DND-41 (cell line): ENCODE results near the gene PIK3AP1.

Experiments used
- ATAC-seq: fragments of 200-7000 bp; cut with Tn5 transposase; 3 replicates; pipeline ENCODE4 v1.9.1; 2021; ENCODE audit warnings: low read depth; ENCODE audit not compliant: insufficient read depth
- DNase-seq: peaks from one replicate; pipeline ENCODE4 v3.0.0-alpha.2; 2020
- H2AFZ ChIP-seq: 2 replicates; pipeline ENCODE4 v1.6.0; 2012; ENCODE audit warnings: low read depth, low read length
- H3K27ac ChIP-seq: 2 replicates; pipeline ENCODE4 v1.5.1; 2012; ENCODE audit warnings: low read length, inconsistent platforms
- H3K27me3 ChIP-seq: fragments of 200-600 bp; sonication (generic); 2 replicates; pipeline ENCODE4 v1.6.0; 2012; ENCODE audit warnings: low read length, mild to moderate bottlenecking, inconsistent platforms; ENCODE audit not compliant: insufficient read depth, poor library complexity
- H3K36me3 ChIP-seq: 2 replicates; pipeline ENCODE4 v1.5.1; 2012; ENCODE audit warnings: low read length, inconsistent platforms; ENCODE audit not compliant: insufficient read depth
- H3K4me1 ChIP-seq: 2 replicates; pipeline ENCODE4 v1.5.1; 2012; ENCODE audit warnings: mild to moderate bottlenecking, low read length; ENCODE audit not compliant: insufficient read depth
- H3K4me2 ChIP-seq: 2 replicates; pipeline ENCODE4 v1.6.0; 2012; ENCODE audit warnings: mild to moderate bottlenecking, moderate library complexity, low read length, inconsistent platforms; ENCODE audit not compliant: insufficient read depth
- H3K4me3 ChIP-seq, 2 experiments: fragments of 200-600 bp in 1 of 2; shearing (Covaris generic) in 1 of 2; 2 replicates each; pipeline ENCODE4 v1.5.1; 2012 to 2016; ENCODE audit warnings: inconsistent platforms in 2 of 2, low read length in 2 of 2, mild to moderate bottlenecking in 2 of 2, low read depth in 1 of 2, moderate library complexity in 1 of 2
- H3K79me2 ChIP-seq: 2 replicates; pipeline ENCODE4 v1.6.0; 2012; ENCODE audit warnings: low read length, inconsistent platforms; ENCODE audit not compliant: insufficient read depth
- H3K9ac ChIP-seq: 2 replicates; pipeline ENCODE4 v1.6.0; 2012; ENCODE audit warnings: low read depth, mild to moderate bottlenecking, inconsistent platforms, low read length, moderate library complexity
- H3K9me3 ChIP-seq: 2 replicates; pipeline ENCODE4 v1.5.1; 2012; ENCODE audit warnings: low read length, moderate library complexity, mild to moderate bottlenecking, inconsistent platforms; ENCODE audit not compliant: insufficient read depth, severe bottlenecking
- H4K20me1 ChIP-seq: 2 replicates; pipeline ENCODE4 v1.6.0; 2012; ENCODE audit warnings: low read length; ENCODE audit not compliant: insufficient read depth
- EZH2 ChIP-seq: IDR thresholded peaks from 3 replicates; pipeline ENCODE4 v1.6.1; 2012; ENCODE audit warnings: borderline replicate concordance, low read depth, mild to moderate bottlenecking, moderate library complexity, low read length, inconsistent platforms; ENCODE audit not compliant: severe bottlenecking
- TF ChIP-seq, protein P1 (sequence below): IDR thresholded peaks from 2 replicates; pipeline ENCODE4 v1.5.1; 2012; ENCODE audit warnings: borderline replicate concordance, low read length, moderate library complexity, mild to moderate bottlenecking; ENCODE audit not compliant: poor library complexity, severe bottlenecking; ENCODE audit errors: extremely low read depth

PIK3AP1 gene

GRCh38 chr10:96705134-96705533 lies 15.2 kb downstream of the PIK3AP1 start:
- Histone ChIP-seq H4K20me1 (no peaks in the 10 kb centered on the region), H3K27me3 (no peaks in the 10 kb centered on the region), H3K27ac (no peak overlapping the region), H3K9me3 (no peaks in the 10 kb centered on the region), H3K36me3 (no peaks in the 10 kb centered on the region), H3K4me2 (no peak overlapping the region), H2AFZ (no peak overlapping the region), H3K9ac (no peak overlapping the region), H3K79me2 (no peaks in the 10 kb centered on the region), H3K4me3 (no peak overlapping the region), H3K4me1 (no peaks in the 10 kb centered on the region)
- DNase-seq (no peak), ATAC-seq (no peak)
- TF ChIP-seq, protein P1, sequence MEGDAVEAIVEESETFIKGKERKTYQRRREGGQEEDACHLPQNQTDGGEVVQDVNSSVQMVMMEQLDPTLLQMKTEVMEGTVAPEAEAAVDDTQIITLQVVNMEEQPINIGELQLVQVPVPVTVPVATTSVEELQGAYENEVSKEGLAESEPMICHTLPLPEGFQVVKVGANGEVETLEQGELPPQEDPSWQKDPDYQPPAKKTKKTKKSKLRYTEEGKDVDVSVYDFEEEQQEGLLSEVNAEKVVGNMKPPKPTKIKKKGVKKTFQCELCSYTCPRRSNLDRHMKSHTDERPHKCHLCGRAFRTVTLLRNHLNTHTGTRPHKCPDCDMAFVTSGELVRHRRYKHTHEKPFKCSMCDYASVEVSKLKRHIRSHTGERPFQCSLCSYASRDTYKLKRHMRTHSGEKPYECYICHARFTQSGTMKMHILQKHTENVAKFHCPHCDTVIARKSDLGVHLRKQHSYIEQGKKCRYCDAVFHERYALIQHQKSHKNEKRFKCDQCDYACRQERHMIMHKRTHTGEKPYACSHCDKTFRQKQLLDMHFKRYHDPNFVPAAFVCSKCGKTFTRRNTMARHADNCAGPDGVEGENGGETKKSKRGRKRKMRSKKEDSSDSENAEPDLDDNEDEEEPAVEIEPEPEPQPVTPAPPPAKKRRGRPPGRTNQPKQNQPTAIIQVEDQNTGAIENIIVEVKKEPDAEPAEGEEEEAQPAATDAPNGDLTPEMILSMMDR: no peak
- TF ChIP-seq EZH2: no peak

DNA sequence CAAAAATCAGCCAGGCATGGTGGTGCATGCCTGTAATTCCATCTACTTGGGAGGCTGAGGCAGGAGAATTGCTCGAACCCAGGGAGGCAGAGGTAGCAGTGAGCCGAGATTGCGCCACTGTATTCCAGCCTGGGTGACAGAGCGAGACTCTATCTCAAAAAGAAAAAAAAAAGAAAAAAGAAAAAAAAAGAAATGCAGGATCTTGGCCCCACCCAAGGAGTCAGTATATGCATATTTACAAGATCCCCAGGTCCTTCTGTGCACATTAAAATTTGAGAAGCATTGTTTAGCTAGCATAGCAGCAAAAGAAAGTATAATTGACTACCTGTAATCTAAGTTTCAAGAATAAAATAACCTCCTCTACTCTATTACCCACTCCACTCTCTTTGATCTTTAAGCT lies 15.8 kb downstream of the PIK3AP1 start:
- H3K36me3 ChIP-seq: no peaks in the 10 kb centered on the region
- ATAC-seq (no peak), DNase-seq (no peak)
- no peak overlapping the region for H2AFZ ChIP-seq
- H3K27ac ChIP-seq: no peak overlapping the region
- no peak overlapping the region for H3K4me3 ChIP-seq
- H4K20me1 ChIP-seq: no peaks in the 10 kb centered on the region
- no peak for TF ChIP-seq EZH2
- TF ChIP-seq, protein P1: no peak
- no peak overlapping the region for H3K4me2 ChIP-seq
- no peaks in the 10 kb centered on the region for H3K9me3 ChIP-seq
- no peaks in the 10 kb centered on the region for H3K27me3 ChIP-seq
- no peaks in the 10 kb centered on the region for H3K79me2 ChIP-seq
- no peak overlapping the region for H3K9ac ChIP-seq
- H3K4me1 ChIP-seq: no peaks in the 10 kb centered on the region

DNA sequence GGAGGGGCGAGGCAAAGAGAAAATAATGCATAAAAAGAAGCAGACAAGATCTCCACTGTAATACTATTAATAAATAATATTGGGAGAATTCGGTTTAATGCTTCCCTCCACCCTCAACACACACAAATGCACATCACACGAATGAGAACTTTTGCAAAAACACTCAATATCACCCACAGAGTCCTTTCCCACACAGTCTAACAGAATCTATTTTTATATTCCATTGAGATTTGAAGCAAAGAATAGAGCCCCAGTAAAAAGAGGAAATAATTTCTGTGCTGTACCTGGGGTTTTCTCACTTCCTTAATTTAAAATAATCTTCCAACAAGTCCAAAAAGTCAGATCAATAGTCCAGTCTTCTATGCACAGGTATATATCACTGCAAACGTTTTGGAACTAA lies 17.0 kb downstream of the PIK3AP1 start:
- Histone ChIP-seq H3K9me3 (no peaks in the 10 kb centered on the region), H4K20me1 (no peaks in the 10 kb centered on the region), H3K36me3 (no peaks in the 10 kb centered on the region), H3K9ac (no peak overlapping the region), H3K27ac (no peak overlapping the region), H3K79me2 (no peaks in the 10 kb centered on the region), H3K4me1 (no peaks in the 10 kb centered on the region), H3K4me2 (no peak overlapping the region), H3K27me3 (no peaks in the 10 kb centered on the region), H2AFZ (no peak overlapping the region), H3K4me3 (no peak overlapping the region)
- TF ChIP-seq EZH2: no peak
- TF ChIP-seq, protein P1: no peak
- ATAC-seq (no peak), DNase-seq (no peak)

- H3K27ac ChIP-seq: no peak overlapping the region
- no peaks in the 10 kb centered on the region for H3K9me3 ChIP-seq
- no peaks in the 10 kb centered on the region; the same call in 1 of the 2 replicates for H3K4me1 ChIP-seq
- TF ChIP-seq, protein P1: no peak
- TF ChIP-seq EZH2: no peak
- no peak overlapping the region for H3K4me3 ChIP-seq
- H3K4me2 ChIP-seq: no peak overlapping the region
- no peaks in the 10 kb centered on the region for H3K79me2 ChIP-seq
- DNase-seq: no peak
- H3K9ac ChIP-seq: no peak overlapping the region
- no peak for ATAC-seq
- no peaks in the 10 kb centered on the region for H3K27me3 ChIP-seq
- H3K36me3 ChIP-seq: no peaks in the 10 kb centered on the region
- no peak overlapping the region for H2AFZ ChIP-seq
- H4K20me1 ChIP-seq: no peaks in the 10 kb centered on the region
Measured at GRCh38 chr10:96701265-96701664, 19.0 kb downstream of the PIK3AP1 start.
